Body of pancreas (tissue), 4 donors: ENCODE results near the gene MOAP1.

Source experiments
- CTCF ChIP-seq, 7 experiments: fragments of 450-650 bp in 4 of 7; fragments of 200-600 bp in 3 of 7; sonication (generic) in 3 of 7; IDR thresholded peaks; one replicate each; pipeline ENCODE4 v1.5.1; 2016 to 2019; ENCODE audit warnings: antibody characterized with exemption in 7 of 7
- POLR2A ChIP-seq, 3 donors: fragments of 450-650 bp; IDR thresholded peaks; one replicate each; pipeline ENCODE4 v1.6.1; 2016; ENCODE audit warnings: antibody characterized with exemption in 3 of 3, mild to moderate bottlenecking in 2 of 3

GRCh38 chr14:93155667-93156066, 29.0 kb downstream of the MOAP1 start:
- TF ChIP-seq CTCF (IDR thresholded peaks at IDR 0.05) (no peak), POLR2A (IDR thresholded peaks at IDR 0.05) (no peak)
